ENCODE data around the gene DRD4.

DNA sequence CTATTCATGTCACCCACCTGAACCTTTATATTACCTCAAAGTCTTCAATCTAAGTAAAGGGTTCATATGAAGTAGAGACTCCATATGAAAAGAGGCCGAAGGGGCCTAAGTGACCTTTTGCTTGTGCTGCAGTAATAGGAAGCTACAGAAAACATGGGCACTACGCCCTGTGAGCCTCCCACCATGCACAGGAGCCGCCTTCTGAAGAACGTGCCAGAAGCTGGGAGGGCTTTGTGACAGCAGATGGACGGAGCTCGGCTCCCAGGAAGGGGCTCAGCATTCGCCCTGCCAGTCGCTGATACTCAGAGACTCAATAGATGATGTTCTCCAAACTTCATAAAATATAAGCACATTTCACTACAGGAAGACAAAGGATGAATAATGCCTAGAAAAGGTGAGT lies 36.8 kb downstream of the DRD4 start:
- TF ChIP-seq, protein P1, sequence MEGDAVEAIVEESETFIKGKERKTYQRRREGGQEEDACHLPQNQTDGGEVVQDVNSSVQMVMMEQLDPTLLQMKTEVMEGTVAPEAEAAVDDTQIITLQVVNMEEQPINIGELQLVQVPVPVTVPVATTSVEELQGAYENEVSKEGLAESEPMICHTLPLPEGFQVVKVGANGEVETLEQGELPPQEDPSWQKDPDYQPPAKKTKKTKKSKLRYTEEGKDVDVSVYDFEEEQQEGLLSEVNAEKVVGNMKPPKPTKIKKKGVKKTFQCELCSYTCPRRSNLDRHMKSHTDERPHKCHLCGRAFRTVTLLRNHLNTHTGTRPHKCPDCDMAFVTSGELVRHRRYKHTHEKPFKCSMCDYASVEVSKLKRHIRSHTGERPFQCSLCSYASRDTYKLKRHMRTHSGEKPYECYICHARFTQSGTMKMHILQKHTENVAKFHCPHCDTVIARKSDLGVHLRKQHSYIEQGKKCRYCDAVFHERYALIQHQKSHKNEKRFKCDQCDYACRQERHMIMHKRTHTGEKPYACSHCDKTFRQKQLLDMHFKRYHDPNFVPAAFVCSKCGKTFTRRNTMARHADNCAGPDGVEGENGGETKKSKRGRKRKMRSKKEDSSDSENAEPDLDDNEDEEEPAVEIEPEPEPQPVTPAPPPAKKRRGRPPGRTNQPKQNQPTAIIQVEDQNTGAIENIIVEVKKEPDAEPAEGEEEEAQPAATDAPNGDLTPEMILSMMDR (IDR thresholded peaks at IDR 0.05) = no peak
- no peak for TF ChIP-seq POLR2A (IDR thresholded peaks at IDR 0.05)

All from thyroid gland (tissue), 4 donors.